Right lobe of liver (tissue), 6 donors: ENCODE measurements around the gene SLC25A23. TPM values are rescaled to one million over a fixed set of nuclear protein-coding genes. Genes with fewer than 3 reads are reported as not detected.

Experiments
- ATAC-seq, 4 donors: fragments of 200-7000 bp; cut with Tn5 transposase; one replicate each; pipeline ENCODE4 v1.9.1; 2020; ENCODE audit warnings: mild to moderate bottlenecking in 4 of 4, moderate library complexity in 4 of 4
- DNase-seq, 3 donors: peaks; one replicate each; pipeline ENCODE4 v3.0.0-alpha.2; 2020
- H3K27ac ChIP-seq, 3 donors: fragments of 200-600 bp; one replicate each; pipeline ENCODE4 v1.8.0; 2022
- H3K27me3 ChIP-seq, 2 donors: fragments of 200-600 bp; one replicate each; pipeline ENCODE4 v1.8.0; 2022
- H3K36me3 ChIP-seq, 4 donors: fragments of 200-600 bp; sonication (generic) in 1 of 4; one replicate each; pipeline versions ENCODE4 v1.5.1 to v1.8.0; 2017 to 2022; ENCODE audit warnings: control low read depth in 1 of 4
- H3K4me1 ChIP-seq, 4 donors: fragments of 200-600 bp; sonication (generic) in 1 of 4; one replicate each; pipeline versions ENCODE4 v1.5.1 to v1.8.0; 2017 to 2022; ENCODE audit warnings: control low read depth in 1 of 4
- H3K4me3 ChIP-seq, 3 donors: fragments of 200-600 bp; one replicate each; pipeline ENCODE4 v1.8.0; 2022
- H3K9me3 ChIP-seq, 4 donors: fragments of 200-600 bp; sonication (generic) in 1 of 4; one replicate each; pipeline versions ENCODE4 v1.5.1 to v1.8.0; 2017 to 2022; ENCODE audit warnings: control low read depth in 1 of 4
- CTCF ChIP-seq, 4 donors: fragments of 200-600 bp in 3 of 4; fragments of 450-650 bp in 1 of 4; IDR thresholded peaks; one replicate each; pipeline versions ENCODE4 v1.5.1 to v1.8.0; 2016 to 2022; ENCODE audit warnings: antibody characterized with exemption in 4 of 4, mild to moderate bottlenecking in 2 of 4
- POLR2A ChIP-seq: fragments of 450-650 bp; IDR thresholded peaks from one replicate; pipeline ENCODE4 v1.6.1; 2017; ENCODE audit warnings: antibody characterized with exemption, mild to moderate bottlenecking
- WGBS: methylation state at CpG from one replicate; pipeline ENCODE4 v1.1.6; 2018; ENCODE audit warnings: low coverage, low lambda C conversion rate; ENCODE audit not compliant: insufficient coverage; ENCODE audit errors: missing lambda C conversion rate; 5-methylcytosine and 5-hydroxymethylcytosine counted together
- intact Hi-C, 2 donors: fragments of 100-400 bp; cut with DNase I; formaldehyde crosslinking; loops; one replicate each; pipeline versions ENCODE4 v1.11.2 to v1.14.1; 2022
- microRNA-seq, 2 donors: library from miRNA; unstranded; fragments of <30 nt; microRNA quantifications; one replicate each; pipeline ENCODE4, GENCODE V29; 2019 to 2020
- small RNA-seq, 2 experiments: library from RNA; depleted of rRNA; stranded (forward); fragments of <200 nt; gene quantifications; one replicate each; pipeline ENCODE3, GENCODE V24; 2016
- total RNA-seq, 6 experiments: library from RNA; depleted of rRNA in 2 of 6; stranded (reverse); fragments of >200 nt in 2 of 6; fragmentation: NEBNext Ultra II Directional in 3 of 6; extraction: Animal tissue kit (Norgen Biotek cat#: 25700) in 3 of 6; gene quantifications; one replicate each; pipeline versions ENCODE4 v1.1.0 to v1.2.4, GENCODE V29; 2016 to 2023
- donor health status: DM: no; HTN: yes; CAD: no.
- donor health status: DM: no; HTN: no; CAD: no.
- donor health status: DM: no; HTN: no; CAD: no.
- donor health status: DM: no; HTN: yes; CAD: no.
- donor health status: DM: no; HTN: yes; CAD: no.

SLC25A23 gene
- total RNA-seq, 6 experiments from 2014 or later, result 23.3 to 50.0 (median 30.0) TPM

DNA sequence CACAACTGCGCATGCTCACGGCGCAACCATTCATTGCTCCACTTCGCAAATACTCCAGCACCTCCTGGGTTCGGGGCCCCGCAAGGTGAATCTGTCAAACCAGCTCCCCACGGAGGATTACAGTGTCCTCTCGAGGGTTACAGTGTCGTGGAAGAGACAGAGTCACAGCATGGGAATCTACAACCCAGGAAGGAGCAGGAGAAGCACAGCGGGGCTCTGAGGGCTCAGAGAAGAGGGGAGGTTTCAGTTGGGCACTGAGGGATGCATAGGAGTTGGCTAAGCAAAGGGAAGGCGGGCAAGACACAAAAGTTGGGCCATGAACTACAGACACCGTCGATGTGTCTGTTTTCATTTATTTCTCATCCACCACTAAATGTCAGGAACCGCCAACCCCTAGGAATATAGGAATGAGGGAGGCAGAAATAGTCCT, 65.6 kb downstream of the SLC25A23 start:
- WGBS, result 28% methylated on average over 13 of the region's 14 CpGs

DNA sequence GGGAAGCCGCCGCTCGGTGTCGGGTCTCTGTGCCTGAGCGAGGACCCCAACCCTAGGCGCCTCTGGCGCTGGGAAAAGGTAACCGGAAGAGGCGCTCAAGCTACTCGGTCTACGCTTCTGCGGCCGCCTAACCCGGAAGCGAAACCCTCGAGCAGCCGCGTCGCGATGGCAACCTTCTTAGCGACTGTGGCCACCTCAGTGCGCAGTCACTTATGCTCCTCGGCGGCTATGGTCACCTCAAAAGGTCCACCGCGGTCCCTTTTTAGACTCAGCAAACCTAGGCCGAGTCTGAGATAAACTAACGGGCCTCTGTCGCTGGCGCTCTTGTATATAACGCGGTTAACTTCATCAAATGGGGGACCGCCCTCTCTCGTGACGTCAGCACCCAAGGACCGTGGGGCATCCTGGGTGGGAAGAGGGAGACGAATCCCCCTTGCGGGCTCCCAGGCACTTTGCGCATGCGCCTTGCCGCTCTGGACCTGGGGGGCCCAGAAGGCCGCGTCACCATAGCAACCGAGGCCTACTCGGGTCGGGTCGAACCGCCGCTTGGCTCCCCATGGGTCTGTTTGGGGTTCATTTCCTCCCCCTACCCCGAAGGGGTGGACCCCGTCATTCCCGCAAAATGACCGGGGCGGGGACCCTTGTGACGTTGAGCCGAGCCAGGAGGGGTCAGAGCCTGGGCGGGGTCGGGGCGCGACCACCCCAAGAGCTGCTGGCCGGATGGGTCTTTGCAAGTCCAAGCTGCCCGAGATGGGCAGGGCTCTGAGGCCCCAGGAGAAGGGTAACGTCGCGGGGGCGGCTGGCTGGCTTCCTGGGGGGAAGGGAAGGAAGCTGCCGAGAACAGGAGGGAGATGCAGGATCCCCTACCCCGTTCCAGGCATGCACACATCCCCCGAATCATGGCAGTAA, 66.3 kb downstream of the SLC25A23 start, which contains the start of gene GTF2F1:
Gene GTF2F1 (minus strand): TSS at position 91 of the 909 bp plus-strand sequence. CDS start 169 bp downstream, outside the sequence.
- ATAC-seq (peak; percentile 90 to 94 (median 92)), DNase-seq (peak; percentile 89 to 94 (median 91))
- no peaks in the 10 kb centered on the region for H3K27me3 ChIP-seq
- peak within 1 kb of the TSS; percentile 72 to 88 (median 85) for H3K27ac ChIP-seq
- H3K36me3 ChIP-seq, result peaks cover 0 to 17% (median 7%) of the 10 kb centered on the region in 4 donors
- H3K4me1 ChIP-seq, result peaks cover 0 to 7% (median 3%) of the 10 kb centered on the region in 4 donors
- 0% methylated on average over 16 of the region's 69 CpGs for WGBS
- intact Hi-C loops, result no loop called here
- peak within 1 kb of the TSS; percentile 80 to 89 (median 81) for H3K4me3 ChIP-seq
- TF ChIP-seq POLR2A (no peak), CTCF (IDR thresholded peaks at IDR 0.05) (peak in 2 of 4 donors; percentile 23 to 32)
- no peaks in the 10 kb centered on the region for H3K9me3 ChIP-seq

More for the DNA sequence above, 65.6 kb downstream of the SLC25A23 start:
- Histone ChIP-seq H3K4me3 (peak overlapping the region; percentile 80 to 89 (median 81)), H3K27ac (peak overlapping the region; percentile 72 to 88 (median 85)), H3K9me3 (no peaks in the 10 kb centered on the region), H3K4me1 (peaks cover 0 to 7% (median 3%) of the 10 kb centered on the region in 4 donors), H3K27me3 (no peaks in the 10 kb centered on the region), H3K36me3 (peaks cover 0 to 10% (median 4%) of the 10 kb centered on the region in 4 donors)
- no peak for TF ChIP-seq CTCF (IDR thresholded peaks at IDR 0.05)
- no peak for TF ChIP-seq POLR2A
- no peak for ATAC-seq
- intact Hi-C loops, result no loop called here
- DNase-seq, result no peak

DNA sequence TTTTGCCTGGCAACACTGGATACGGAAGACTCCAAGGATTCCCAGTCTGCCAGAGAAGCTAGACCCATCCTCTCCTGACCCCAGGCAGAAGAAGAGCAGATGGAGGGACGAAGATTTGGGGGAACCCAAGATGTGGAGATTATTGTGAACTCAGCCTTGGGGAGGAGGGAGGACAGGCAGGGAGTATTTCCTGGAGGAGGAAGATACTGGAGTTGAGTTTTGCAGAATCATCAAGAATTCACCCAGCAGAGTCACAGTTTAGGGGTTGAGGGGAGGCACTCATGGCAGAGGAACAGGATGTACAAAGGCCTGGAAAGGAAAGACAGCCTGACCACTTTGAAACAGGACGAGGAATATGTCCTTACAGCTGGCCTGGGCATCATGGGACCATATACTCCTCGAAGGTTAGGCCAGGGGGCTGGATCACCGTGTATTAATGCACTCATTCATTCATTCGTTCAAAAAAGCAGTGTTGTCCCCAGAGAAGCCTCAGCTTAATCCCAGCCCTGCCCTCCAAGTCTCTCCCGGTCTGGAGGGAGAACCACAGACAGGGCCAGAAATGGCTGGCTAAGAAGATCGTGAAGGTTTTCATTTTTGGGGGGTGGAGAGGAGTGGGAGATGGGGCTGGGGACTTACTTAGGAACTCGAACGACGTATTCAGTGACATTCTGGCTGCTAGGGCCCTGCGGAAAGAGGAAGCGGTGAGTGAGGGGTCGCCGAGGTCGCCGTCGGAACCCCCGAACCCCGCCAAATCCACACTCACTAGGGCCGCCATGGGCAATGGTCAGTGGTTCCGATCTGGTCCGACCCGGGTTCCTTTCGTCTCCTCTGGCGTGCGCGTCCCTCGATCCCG, 67.1 kb downstream of the SLC25A23 start:
- intact Hi-C loops, result no loop called here

More for the DNA sequence above, 67.1 kb downstream of the SLC25A23 start:
- H3K4me3 ChIP-seq, result peak overlapping the region; percentile 80 to 89 (median 81)
- H3K36me3 ChIP-seq, result peaks cover 0 to 21% (median 10%) of the 10 kb centered on the region in 4 donors
- DNase-seq (no peak), ATAC-seq (no peak)
- H3K4me1 ChIP-seq, result peaks cover 0 to 7% (median 3%) of the 10 kb centered on the region in 4 donors
- peak overlapping the region; percentile 72 to 88 (median 85) for H3K27ac ChIP-seq
- WGBS, result 15% methylated on average over 13 of the region's 30 CpGs
- H3K9me3 ChIP-seq, result no peaks in the 10 kb centered on the region
- TF ChIP-seq CTCF (IDR thresholded peaks at IDR 0.05) (no peak), POLR2A (no peak)
- H3K27me3 ChIP-seq, result no peaks in the 10 kb centered on the region

Small RNA genes lying within 50 kb of the gene (microRNA-seq; reads per million reads assigned to microRNA genes)
- gene MIR3940, result 2.0 to 4.5 reads per million in 2 donors
- 0 reads per million in 2 donors for gene MIR6790

Small RNA genes lying within 50 kb of the gene (small RNA-seq; reads per million reads assigned to genes)
- gene AC010503.2 (0 reads per million in 2 experiments), gene MIR6790 (0 reads per million in 2 experiments)

Other genes with a start within 250 kb of the SLC25A23 start
- gene MLLT1, start 179.8 kb downstream of the SLC25A23 start, total RNA-seq, result 10 to 100 TPM; 11.3 to 24.3 (median 15.3) TPM
- under 1 TPM in 1 of 6 experiments, not detected in 5; 0.48 TPM for gene ACER1, start 126.2 kb downstream of the SLC25A23 start, total RNA-seq
- gene CLPP, start 98.3 kb downstream of the SLC25A23 start, total RNA-seq, result 100 to 1,000 TPM in 2 of 6 experiments, 10 to 100 TPM in 4; 38.0 to 112 (median 53.8) TPM
- 10 to 100 TPM; 60.7 to 78.4 (median 72.2) TPM for gene ALKBH7, start 87.0 kb downstream of the SLC25A23 start, total RNA-seq
- 1 to 10 TPM in 3 of 6 experiments, under 1 TPM in 3; 0.55 to 1.9 (median 1.0) TPM for gene PSPN, start 83.9 kb downstream of the SLC25A23 start, total RNA-seq
- 10 to 100 TPM; 12.8 to 22.7 (median 19.8) TPM for gene GTF2F1, start 66.6 kb downstream of the SLC25A23 start, total RNA-seq
- gene KHSRP, start 35.0 kb downstream of the SLC25A23 start, total RNA-seq, result 10 to 100 TPM; 68.1 to 89.5 (median 76.1) TPM
- gene SLC25A41, start 26.0 kb downstream of the SLC25A23 start, total RNA-seq, result under 1 TPM in 3 of 6 experiments, not detected in 3; 0.18 to 0.60 (median 0.56) TPM
- 10 to 100 TPM; 20.6 to 56.1 (median 23.0) TPM for gene CRB3, start 4.5 kb upstream of the SLC25A23 start, total RNA-seq
- gene DENND1C, start 22.0 kb upstream of the SLC25A23 start, total RNA-seq, result 1 to 10 TPM in 5 of 6 experiments, under 1 TPM in 1; 0.90 to 2.7 (median 1.8) TPM
- 10 to 100 TPM in 2 of 6 experiments, 1 to 10 TPM in 1, under 1 TPM in 3; 0.24 to 19.2 (median 1.4) TPM for gene TUBB4A, start 42.5 kb upstream of the SLC25A23 start, total RNA-seq
- gene TNFSF9, start 71.2 kb upstream of the SLC25A23 start, total RNA-seq, result 1 to 10 TPM in 1 of 6 experiments, under 1 TPM in 2, not detected in 3; 0.27 to 1.6 (median 0.55) TPM
- gene CD70, start 131.4 kb upstream of the SLC25A23 start, total RNA-seq, result not detected
- 10 to 100 TPM in 3 of 6 experiments, 1 to 10 TPM in 3; 6.4 to 71.1 (median 14.6) TPM for gene TNFSF14, start 210.4 kb upstream of the SLC25A23 start, total RNA-seq